Fibroblast of pulmonary artery (primary cell): ENCODE results near the gene PRPH2.
A peak's percentile ranks its signal among the peaks of the same experiment; 100 is the strongest.

Source experiments
- DNase-seq: peaks from one replicate; pipeline ENCODE4 v3.0.0-alpha.2; 2010; ENCODE audit warnings: low read depth
- H3K4me3 ChIP-seq: replicated peaks from 2 replicates; pipeline ENCODE4 v1.5.1; 2011; ENCODE audit warnings: low read depth, mild to moderate bottlenecking, control low read depth, low read length, moderate library complexity
- TF ChIP-seq, protein P1 (sequence below): IDR thresholded peaks from 2 replicates; pipeline ENCODE4 v1.5.1; 2011; ENCODE audit warnings: mild to moderate bottlenecking, control low read depth, low read length, inconsistent platforms; ENCODE audit errors: missing control alignments

Gene PRPH2

GRCh38 chr6:42726485-42727086 lies 4.2 kb upstream of the PRPH2 start:
- peak overlapping the region; percentile 41 for H3K4me3 ChIP-seq
- DNase-seq = peak; percentile 93
- TF ChIP-seq, protein P1, sequence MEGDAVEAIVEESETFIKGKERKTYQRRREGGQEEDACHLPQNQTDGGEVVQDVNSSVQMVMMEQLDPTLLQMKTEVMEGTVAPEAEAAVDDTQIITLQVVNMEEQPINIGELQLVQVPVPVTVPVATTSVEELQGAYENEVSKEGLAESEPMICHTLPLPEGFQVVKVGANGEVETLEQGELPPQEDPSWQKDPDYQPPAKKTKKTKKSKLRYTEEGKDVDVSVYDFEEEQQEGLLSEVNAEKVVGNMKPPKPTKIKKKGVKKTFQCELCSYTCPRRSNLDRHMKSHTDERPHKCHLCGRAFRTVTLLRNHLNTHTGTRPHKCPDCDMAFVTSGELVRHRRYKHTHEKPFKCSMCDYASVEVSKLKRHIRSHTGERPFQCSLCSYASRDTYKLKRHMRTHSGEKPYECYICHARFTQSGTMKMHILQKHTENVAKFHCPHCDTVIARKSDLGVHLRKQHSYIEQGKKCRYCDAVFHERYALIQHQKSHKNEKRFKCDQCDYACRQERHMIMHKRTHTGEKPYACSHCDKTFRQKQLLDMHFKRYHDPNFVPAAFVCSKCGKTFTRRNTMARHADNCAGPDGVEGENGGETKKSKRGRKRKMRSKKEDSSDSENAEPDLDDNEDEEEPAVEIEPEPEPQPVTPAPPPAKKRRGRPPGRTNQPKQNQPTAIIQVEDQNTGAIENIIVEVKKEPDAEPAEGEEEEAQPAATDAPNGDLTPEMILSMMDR = peak; percentile 91

GRCh38 chr6:42726026-42726425 lies 3.6 kb upstream of the PRPH2 start:
- H3K4me3 ChIP-seq = no peak overlapping the region
- no peak for DNase-seq
- TF ChIP-seq, protein P1 = no peak

DNA sequence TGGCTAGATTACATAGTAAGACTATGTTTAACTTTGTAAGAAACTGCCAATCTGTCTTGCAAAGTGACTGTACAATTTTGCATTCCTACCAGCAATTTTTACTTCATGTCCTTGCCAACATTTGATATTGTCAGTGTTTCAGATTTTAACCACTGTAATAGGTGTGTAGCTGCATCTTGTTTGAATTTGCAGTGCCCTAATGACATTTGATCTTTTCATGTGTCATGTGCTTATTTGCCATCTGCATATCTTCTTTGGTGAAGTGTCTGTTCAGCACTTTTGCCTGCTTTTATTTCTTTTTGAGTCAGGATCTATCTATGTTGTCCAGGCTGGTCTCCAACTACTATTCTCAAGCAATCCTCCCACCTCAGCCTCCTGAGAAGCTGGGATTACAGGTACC lies 2.4 kb upstream of the PRPH2 start:
- TF ChIP-seq, protein P1 = no peak

GRCh38 chr6:42720739-42721138 lies 1.7 kb downstream of the PRPH2 start:
- DNase-seq = peak; percentile 42
- TF ChIP-seq, protein P1 = no peak
- H3K4me3 ChIP-seq = no peak overlapping the region

More for the DNA sequence above, 2.4 kb upstream of the PRPH2 start:
- no peak for DNase-seq
- H3K4me3 ChIP-seq = no peak overlapping the region

DNA sequence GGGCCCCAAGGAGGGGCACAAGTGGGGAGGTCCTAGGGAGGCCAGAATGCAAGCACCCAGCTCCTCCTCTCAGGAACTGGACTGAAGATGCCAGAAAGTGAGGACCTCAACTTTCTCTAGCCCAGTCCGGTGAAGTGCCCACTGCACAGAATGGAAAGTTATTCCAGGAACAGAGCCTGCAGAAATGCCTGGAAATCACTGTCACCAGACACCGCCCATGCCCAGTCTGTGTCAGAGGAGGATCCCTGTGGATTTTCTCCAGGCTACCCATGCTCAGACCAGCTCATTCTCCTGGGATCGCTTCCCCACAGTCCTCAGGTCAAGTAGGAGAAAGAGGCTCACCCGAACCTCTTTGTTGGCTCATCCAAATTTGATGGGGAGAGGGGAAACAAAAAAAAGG lies 6.5 kb downstream of the PRPH2 start:
- H3K4me3 ChIP-seq = no peak overlapping the region
- DNase-seq = no peak
- TF ChIP-seq, protein P1 = no peak

DNA sequence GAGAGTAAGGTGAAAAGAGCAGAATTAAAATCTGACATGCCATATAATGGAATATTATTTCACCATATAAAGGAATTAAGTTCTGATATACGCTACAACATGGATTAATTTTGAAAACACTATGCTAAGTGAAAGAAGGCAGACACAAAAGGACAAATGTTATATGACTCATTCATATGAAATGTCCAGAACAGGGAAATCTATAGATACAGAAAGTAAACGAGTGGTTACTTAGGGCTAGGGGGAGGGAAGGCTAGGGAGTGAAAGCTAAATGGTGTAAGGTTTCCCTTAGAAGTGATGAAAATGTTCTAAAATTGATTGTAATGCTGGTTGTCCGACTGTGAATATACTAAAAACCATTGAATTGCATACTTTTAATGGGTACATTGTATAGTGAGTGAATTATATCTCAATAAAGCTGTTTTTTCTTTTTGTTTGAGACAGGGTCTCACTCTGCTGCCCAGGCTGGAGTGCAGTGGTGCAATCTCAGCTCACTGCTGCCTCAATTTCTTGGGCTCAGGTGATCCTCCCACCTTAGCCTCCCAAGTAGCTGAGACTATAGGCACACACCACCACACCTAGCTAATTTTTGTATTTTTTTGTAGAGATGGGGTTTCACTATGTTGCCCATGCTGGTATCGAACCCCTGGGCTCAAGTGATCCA lies 8.2 kb downstream of the PRPH2 start:
- TF ChIP-seq, protein P1 = no peak
- H3K4me3 ChIP-seq = no peak overlapping the region
- peak; percentile 75 for DNase-seq

GRCh38 chr6:42711930-42712329 lies 10.5 kb downstream of the PRPH2 start:
- H3K4me3 ChIP-seq = no peak overlapping the region
- TF ChIP-seq, protein P1 = no peak
- DNase-seq = no peak
